Endothelial cell of umbilical vein (primary cell): Measurements from ENCODE around the gene KCNAB2. TPM values are rescaled to one million over a fixed set of nuclear protein-coding genes. Genes with fewer than 3 reads are reported as not detected.

Experiments used
- BruUV-seq: library from RNA; stranded (reverse); fragments of 400-500 nt; replicated peaks from 2 replicates; lab custom pipeline; 2021; lab: Mats Ljungman, UMichigan
- CTCF ChIA-PET: fragments of 300-600, 350-600 bp; sonication (Branson Sonifier 250); formaldehyde crosslinking; loops from one replicate; lab custom pipeline; 2021; ENCODE audit warnings: antibody characterized with exemption, inconsistent platforms; lab: Charles Lee
- POLR2A ChIA-PET: fragments of 300-600, 350-600 bp; sonication (Branson Sonifier 250); formaldehyde crosslinking; loops from one replicate; lab custom pipeline; 2021; ENCODE audit warnings: antibody characterized with exemption, inconsistent platforms; lab: Charles Lee
- DNase-seq: peaks from one replicate; pipeline ENCODE4 v3.0.0-alpha.2; 2011; ENCODE audit warnings: low read depth, low spot score
- FAIRE-seq: peaks from 2 replicates; lab custom pipeline; 2011; peaks lifted over from hg19 to GRCh38; lab: Jason Lieb, UNC
- H2AFZ ChIP-seq: 2 replicates; pipeline ENCODE4 v1.6.0; 2012; ENCODE audit warnings: low read depth, low read length, control low read depth, inconsistent platforms
- H3K27ac ChIP-seq: 2 replicates; pipeline ENCODE4 v1.5.1; 2011; ENCODE audit warnings: low read depth, mild to moderate bottlenecking, control low read depth, low read length, moderate library complexity; ENCODE audit not compliant: insufficient read depth
- H3K27me3 ChIP-seq, 2 experiments: 2 replicates each; pipeline versions ENCODE4 v1.6.0 to v1.6.1; 2011; ENCODE audit warnings: low read length in 2 of 2, mixed read lengths in 1 of 2; ENCODE audit not compliant: control insufficient read depth in 2 of 2, insufficient read depth in 2 of 2
- H3K36me3 ChIP-seq, 2 experiments: 2 replicates in 1 of 2; 3 replicates in 1 of 2; pipeline ENCODE4 v1.5.1; 2011; ENCODE audit warnings: low read length in 2 of 2, mild to moderate bottlenecking in 1 of 2, moderate library complexity in 1 of 2; ENCODE audit not compliant: control insufficient read depth in 2 of 2, insufficient read depth in 2 of 2; ENCODE audit errors: extremely low read depth in 1 of 2
- H3K4me1 ChIP-seq: 3 replicates; pipeline ENCODE4 v1.5.1; 2011; ENCODE audit warnings: mild to moderate bottlenecking, low read length; ENCODE audit not compliant: control insufficient read depth, insufficient read depth; ENCODE audit errors: extremely low read depth
- H3K4me2 ChIP-seq: 2 replicates; pipeline ENCODE4 v1.6.1; 2011; ENCODE audit warnings: low read length, control low read depth, mixed read lengths; ENCODE audit not compliant: insufficient read depth
- H3K4me3 ChIP-seq, 3 experiments: fragments of 200-600 bp in 1 of 3; sonication (generic), shearing (Covaris generic) in 1 of 3; replicated peaks in 1 of 3; 2 replicates each; pipeline ENCODE4 v1.5.1; 2011 to 2016; ENCODE audit warnings: control low read depth in 3 of 3, low read length in 3 of 3, mild to moderate bottlenecking in 2 of 3, inconsistent platforms in 1 of 3, low read depth in 1 of 3, moderate library complexity in 1 of 3; ENCODE audit not compliant: insufficient read depth in 1 of 3
- H3K79me2 ChIP-seq: 2 replicates; pipeline ENCODE4 v1.6.0; 2012; ENCODE audit warnings: low read length, inconsistent platforms; ENCODE audit not compliant: control insufficient read depth, insufficient read depth
- H3K9ac ChIP-seq: replicated peaks from 2 replicates; pipeline ENCODE3; 2011; ENCODE audit warnings: low read length, control low read depth; ENCODE audit not compliant: insufficient read depth; ENCODE audit errors: extremely low read depth
- H3K9me1 ChIP-seq: replicated peaks from 3 replicates; pipeline ENCODE4 v1.6.0; 2011; ENCODE audit warnings: mild to moderate bottlenecking, low read length; ENCODE audit not compliant: control insufficient read depth, insufficient read depth; ENCODE audit errors: extremely low read depth
- H3K9me3 ChIP-seq: replicated peaks from 2 replicates; pipeline ENCODE4 v1.5.1; 2012; ENCODE audit warnings: low read length, inconsistent platforms; ENCODE audit not compliant: control insufficient read depth, insufficient read depth
- H4K20me1 ChIP-seq: replicated peaks from 2 replicates; pipeline ENCODE3; 2011; ENCODE audit warnings: mild to moderate bottlenecking, low read length; ENCODE audit not compliant: control insufficient read depth, insufficient read depth; ENCODE audit errors: extremely low read depth
- EZH2 ChIP-seq: IDR thresholded peaks from 2 replicates; pipeline ENCODE4 v1.6.1; 2012; ENCODE audit warnings: borderline replicate concordance, low read depth, mild to moderate bottlenecking, moderate library complexity, low read length, inconsistent platforms; ENCODE audit not compliant: severe bottlenecking
- FOS ChIP-seq: IDR thresholded peaks from 2 replicates; pipeline ENCODE4 v1.6.1; 2011; ENCODE audit warnings: mild to moderate bottlenecking, low read length, moderate library complexity, borderline replicate concordance; ENCODE audit not compliant: insufficient read depth
- GATA2 ChIP-seq: IDR thresholded peaks from 2 replicates; pipeline ENCODE4 v1.7.0; 2011; ENCODE audit warnings: low read depth, mild to moderate bottlenecking, moderate library complexity, mixed read lengths, low read length; ENCODE audit not compliant: insufficient read length, insufficient read depth
- JUN ChIP-seq: IDR thresholded peaks from 2 replicates; pipeline ENCODE4 v1.6.1; 2011; ENCODE audit warnings: borderline replicate concordance, low read depth; ENCODE audit not compliant: insufficient read length, insufficient read depth
- MYC ChIP-seq: IDR thresholded peaks from one replicate; pipeline ENCODE4 v1.6.1; 2011; ENCODE audit warnings: mild to moderate bottlenecking, low read depth, low read length
- POLR2A ChIP-seq: IDR thresholded peaks from 2 replicates; pipeline ENCODE4 v1.6.1; 2012; ENCODE audit warnings: low read depth, mild to moderate bottlenecking, control low read depth, low read length
- POLR2AphosphoS5 ChIP-seq: IDR thresholded peaks from 2 replicates; pipeline ENCODE4 v1.6.1; 2012; ENCODE audit warnings: low read depth, mild to moderate bottlenecking, control low read depth, low read length, moderate library complexity; ENCODE audit not compliant: insufficient read depth
- dilution Hi-C: fragments of 300-500 bp; cut with MboI; formaldehyde crosslinking; loops from one replicate; pipeline ENCODE4 v1.15.0; 2019; ENCODE audit warnings: low sequenced_read_pairs; ENCODE audit not compliant: extremely low pct_ligation_motif_present
- intact Hi-C: fragments of 100-400 bp; cut with micrococcal nuclease; formaldehyde crosslinking; loops from one replicate; pipeline ENCODE4 v1.10.0; 2022
- polyA plus RNA-seq, 4 experiments: library from polyadenylated mRNA; depleted of rRNA in 3 of 4; stranded (reverse) in 3 of 4; unstranded in 1 of 4; fragments of >200 nt; gene quantifications; 2 replicates each; pipeline versions ENCODE4 v1.2.1 to v1.2.3, GENCODE V29; 2011 to 2012; ENCODE audit warnings: missing spikeins in 1 of 4
- total RNA-seq: library from RNA; stranded (reverse); gene quantifications from 2 replicates; pipeline ENCODE4 v1.2.3, GENCODE V29; 2021
- TF ChIP-seq, protein P1 (sequence below), 2 donors: IDR thresholded peaks; 1 replicate in 1 of 2; 2 replicates in 1 of 2; pipeline ENCODE4 v1.5.1; 2011; ENCODE audit warnings: low read length in 2 of 2, mild to moderate bottlenecking in 2 of 2, moderate library complexity in 2 of 2, control low read depth in 1 of 2, inconsistent platforms in 1 of 2, low read depth in 1 of 2; ENCODE audit not compliant: insufficient read depth in 1 of 2; ENCODE audit errors: extremely low read depth in 1 of 2
- TF ChIP-seq, protein P2 (sequence below): IDR thresholded peaks from 2 replicates; pipeline ENCODE4 v1.6.1; 2011; ENCODE audit not compliant: insufficient read depth, insufficient read length

KCNAB2 gene
- total and polyA plus RNA-seq, 2 donors (not counting 3 experiments of a cell fraction or from before 2014, with no cell fraction given) = 2.4 to 3.8 TPM

DNA sequence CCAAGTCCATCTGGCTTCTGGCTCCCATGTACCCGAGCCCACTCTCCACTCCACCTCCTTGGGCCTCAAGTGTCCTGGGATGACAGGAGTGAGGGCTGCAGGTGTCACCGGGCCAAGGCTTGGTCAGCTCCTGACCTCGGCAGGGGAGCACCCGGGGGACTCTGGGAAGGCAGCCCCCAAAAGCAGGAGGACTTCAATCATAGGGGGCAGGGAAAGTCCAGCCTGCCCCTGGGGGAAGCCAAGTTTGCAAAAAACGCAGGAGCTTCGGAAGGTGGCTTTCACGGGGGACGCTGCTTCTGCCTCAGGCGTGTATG lies 56.8 kb downstream of the KCNAB2 start:
- Histone ChIP-seq H3K27ac (no peak overlapping the region), H3K36me3 (no peaks in the 10 kb centered on the region), H3K79me2 (no peaks in the 10 kb centered on the region), H3K9me3 (no peaks in the 10 kb centered on the region), H4K20me1 (no peaks in the 10 kb centered on the region), H3K4me3 (no peak overlapping the region), H3K9me1 (no peaks in the 10 kb centered on the region), H2AFZ (no peak overlapping the region), H3K4me2 (no peak overlapping the region), H3K9ac (no peak overlapping the region), H3K4me1 (no peaks in the 10 kb centered on the region), H3K27me3 (no peaks in the 10 kb centered on the region)
- POLR2A ChIA-PET = no interaction called here
- DNase-seq = no peak
- FAIRE-seq = no peak
- CTCF ChIA-PET = no interaction called here
- no TSS peak for BruUV-seq
- dilution Hi-C loops (no loop called here), intact Hi-C loops (no loop called here)
- TF ChIP-seq, protein P1, sequence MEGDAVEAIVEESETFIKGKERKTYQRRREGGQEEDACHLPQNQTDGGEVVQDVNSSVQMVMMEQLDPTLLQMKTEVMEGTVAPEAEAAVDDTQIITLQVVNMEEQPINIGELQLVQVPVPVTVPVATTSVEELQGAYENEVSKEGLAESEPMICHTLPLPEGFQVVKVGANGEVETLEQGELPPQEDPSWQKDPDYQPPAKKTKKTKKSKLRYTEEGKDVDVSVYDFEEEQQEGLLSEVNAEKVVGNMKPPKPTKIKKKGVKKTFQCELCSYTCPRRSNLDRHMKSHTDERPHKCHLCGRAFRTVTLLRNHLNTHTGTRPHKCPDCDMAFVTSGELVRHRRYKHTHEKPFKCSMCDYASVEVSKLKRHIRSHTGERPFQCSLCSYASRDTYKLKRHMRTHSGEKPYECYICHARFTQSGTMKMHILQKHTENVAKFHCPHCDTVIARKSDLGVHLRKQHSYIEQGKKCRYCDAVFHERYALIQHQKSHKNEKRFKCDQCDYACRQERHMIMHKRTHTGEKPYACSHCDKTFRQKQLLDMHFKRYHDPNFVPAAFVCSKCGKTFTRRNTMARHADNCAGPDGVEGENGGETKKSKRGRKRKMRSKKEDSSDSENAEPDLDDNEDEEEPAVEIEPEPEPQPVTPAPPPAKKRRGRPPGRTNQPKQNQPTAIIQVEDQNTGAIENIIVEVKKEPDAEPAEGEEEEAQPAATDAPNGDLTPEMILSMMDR (IDR thresholded peaks at IDR 0.05; ENCODE audit: extremely low read depth in 1 of 2, insufficient read depth in 1 of 2, low read depth in 1 of 2, low read length in 2 of 2) = no peak
- no peak for TF ChIP-seq FOS
- TF ChIP-seq, protein P2, sequence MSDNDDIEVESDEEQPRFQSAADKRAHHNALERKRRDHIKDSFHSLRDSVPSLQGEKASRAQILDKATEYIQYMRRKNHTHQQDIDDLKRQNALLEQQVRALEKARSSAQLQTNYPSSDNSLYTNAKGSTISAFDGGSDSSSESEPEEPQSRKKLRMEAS = no peak
- no peak for TF ChIP-seq POLR2AphosphoS5
- no peak for TF ChIP-seq MYC
- no peak for TF ChIP-seq POLR2A
- no peak for TF ChIP-seq JUN
- no peak for TF ChIP-seq EZH2
- no peak for TF ChIP-seq GATA2
